ENCODE measurements around the gene MAD2L1BP.

Gene MAD2L1BP

GRCh38 chr6:43683708-43684455 lies 48.2 kb downstream of the MAD2L1BP start:
- no peak for DNase-seq

- no peak for DNase-seq
Measured at GRCh38 chr6:43687079-43687436, 51.4 kb downstream of the MAD2L1BP start.

- peak; percentile 60 for DNase-seq
Measured at GRCh38 chr6:43687437-43688347, 52.1 kb downstream of the MAD2L1BP start, which contains the start of gene MRPS18A. TSS of gene MRPS18A (minus strand) at chr6:43687791. CDS start at chr6:43687779, 12 bp downstream.

- no peak for DNase-seq
Measured at GRCh38 chr6:43689421-43689820, 53.8 kb downstream of the MAD2L1BP start.

Data from activated gamma-delta T cell (primary cell).